GM12878 (cell line): ENCODE data around the gene TBC1D2B. TPM values are rescaled to one million over a fixed set of nuclear protein-coding genes. Genes with fewer than 3 reads are reported as not detected.

Source experiments
- ATAC-seq: fragments of 200-7000 bp; cut with Tn5 transposase; 3 replicates; pipeline ENCODE4 v1.9.1; 2020; ENCODE audit warnings: mild to moderate bottlenecking, moderate library complexity
- BruUV-seq: library from RNA; stranded (reverse); fragments of 400-500 nt; replicated peaks from 2 replicates; lab custom pipeline; 2021; lab: Mats Ljungman, UMichigan
- CTCF ChIA-PET: fragments of 300-600 bp; sonication (Branson Sonifier 250); formaldehyde crosslinking; extraction: SDS; loops from one replicate; lab custom pipeline; 2021; ENCODE audit warnings: inconsistent platforms; lab: Yijun Ruan, JAX
- POLR2A ChIA-PET: fragments of 350-600 bp; formaldehyde crosslinking; extraction: SDS; loops from one replicate; lab custom pipeline; 2021; ENCODE audit warnings: inconsistent platforms; lab: Charles Lee
- RAD21 ChIA-PET: fragments of 300-600 bp; sonication (Branson Sonifier 250); formaldehyde crosslinking; loops from one replicate; lab custom pipeline; 2023; ENCODE audit warnings: antibody characterized with exemption; ENCODE audit not compliant: unreplicated experiment; lab: Charles Lee
- SMC1A ChIA-PET: fragments of 300-600 bp; sonication (Branson Sonifier 250); formaldehyde crosslinking; loops from one replicate; lab custom pipeline; 2023; ENCODE audit not compliant: unreplicated experiment, uncharacterized antibody; lab: Charles Lee
- DNase-seq: peaks from one replicate; pipeline ENCODE4 v3.0.0-alpha.2; 2011; ENCODE audit warnings: low read depth, low spot score
- FAIRE-seq: peaks from 3 replicates; lab custom pipeline; 2011; peaks lifted over from hg19 to GRCh38; lab: Jason Lieb, UNC
- H2AFZ ChIP-seq: 2 replicates; pipeline ENCODE4 v1.6.0; 2011; ENCODE audit warnings: low read depth, low read length, control low read depth; ENCODE audit not compliant: control insufficient read depth
- H3K27ac ChIP-seq: 2 replicates; pipeline ENCODE4 v1.5.1; 2011; ENCODE audit warnings: control low read depth; ENCODE audit not compliant: control insufficient read depth, insufficient read depth
- H3K27me3 ChIP-seq, 2 experiments: replicated peaks in 1 of 2; 2 replicates each; pipeline versions ENCODE4 v1.6.0 to v1.6.1; 2011; ENCODE audit warnings: low read length in 1 of 2; ENCODE audit not compliant: control insufficient read depth in 2 of 2, insufficient read depth in 2 of 2
- H3K36me3 ChIP-seq, 2 experiments: 2 replicates each; pipeline ENCODE4 v1.5.1; 2011; ENCODE audit warnings: low read length in 1 of 2; ENCODE audit not compliant: control insufficient read depth in 2 of 2, insufficient read depth in 2 of 2
- H3K4me1 ChIP-seq: 2 replicates; pipeline ENCODE4 v1.6.1; 2011; ENCODE audit warnings: mild to moderate bottlenecking, low read length, moderate library complexity, mixed read lengths; ENCODE audit not compliant: control insufficient read depth, insufficient read depth
- H3K4me2 ChIP-seq: 2 replicates; pipeline ENCODE4 v1.6.0; 2011; ENCODE audit warnings: control low read depth; ENCODE audit not compliant: control insufficient read depth, insufficient read depth
- H3K4me3 ChIP-seq: fragments of 200-600 bp; sonication (generic); 2 replicates; pipeline ENCODE4 v1.5.1; 2016
- H3K79me2 ChIP-seq: 2 replicates; pipeline ENCODE4 v1.6.0; 2011; ENCODE audit warnings: low read length; ENCODE audit not compliant: control insufficient read depth, insufficient read depth
- H3K9ac ChIP-seq: 2 replicates; pipeline ENCODE4 v1.8.0; 2011; ENCODE audit warnings: low read length, control low read depth, mixed read lengths; ENCODE audit not compliant: control insufficient read depth, insufficient read depth
- H3K9me3 ChIP-seq: replicated peaks from 3 replicates; pipeline ENCODE4 v1.5.1; 2011; ENCODE audit warnings: mild to moderate bottlenecking, low read length; ENCODE audit not compliant: control insufficient read depth, insufficient read depth
- H4K20me1 ChIP-seq: 2 replicates; pipeline ENCODE4 v1.6.0; 2011; ENCODE audit not compliant: control insufficient read depth, insufficient read depth
- BHLHE40 ChIP-seq, 2 experiments: fragments of 450-650 bp in 1 of 2; IDR thresholded peaks; 2 replicates each; pipeline ENCODE4 v1.6.1; 2011 to 2017; ENCODE audit warnings: low read depth in 2 of 2, borderline replicate concordance in 1 of 2, improper control_type of control experiment in 1 of 2, low read length in 1 of 2, mild to moderate bottlenecking in 1 of 2
- CREM ChIP-seq: IDR thresholded peaks from 2 replicates; pipeline ENCODE4 v1.6.1; 2014; ENCODE audit warnings: antibody characterized with exemption, low read depth
- EP300 ChIP-seq, 2 experiments: fragments of 150-350 bp in 1 of 2; IDR thresholded peaks; 2 replicates each; pipeline ENCODE4 v1.6.1; 2011 to 2012; ENCODE audit warnings: low read depth in 2 of 2, low read length in 2 of 2, borderline replicate concordance in 1 of 2, improper control_type of control experiment in 1 of 2, inconsistent platforms in 1 of 2; ENCODE audit not compliant: control insufficient read depth in 1 of 2
- GATAD2B ChIP-seq: fragments of 450-650 bp; conservative IDR thresholded peaks from 2 replicates; pipeline ENCODE4 v1.6.1; 2017; ENCODE audit warnings: low read depth, mild to moderate bottlenecking, moderate library complexity
- IKZF1 ChIP-seq: fragments of 450-650 bp; conservative IDR thresholded peaks from 2 replicates; pipeline ENCODE4 v1.6.1; 2017; ENCODE audit warnings: antibody characterized with exemption, mild to moderate bottlenecking
- IRF3 ChIP-seq: fragments of 450-650 bp; IDR thresholded peaks from 2 replicates; pipeline ENCODE4 v1.6.1; 2014; ENCODE audit warnings: mild to moderate bottlenecking
- IRF4 ChIP-seq: IDR thresholded peaks from 2 replicates; pipeline ENCODE4 v1.6.1; 2011; ENCODE audit warnings: low read depth, low read length
- JUNB ChIP-seq: IDR thresholded peaks from 2 replicates; pipeline ENCODE4 v1.6.1; 2016; ENCODE audit warnings: antibody characterized with exemption, mild to moderate bottlenecking
- JUND ChIP-seq: IDR thresholded peaks from 2 replicates; pipeline ENCODE4 v1.6.1; 2012; ENCODE audit warnings: low read depth, mild to moderate bottlenecking, low read length, improper control_type of control experiment, moderate library complexity
- MEF2A ChIP-seq: IDR thresholded peaks from 2 replicates; pipeline ENCODE4 v1.6.1; 2011; ENCODE audit warnings: low read depth, mild to moderate bottlenecking, low read length, moderate library complexity; ENCODE audit not compliant: insufficient read depth
- MYB ChIP-seq: fragments of 150-350 bp; IDR thresholded peaks from 2 replicates; pipeline ENCODE4 v1.6.1; 2014; ENCODE audit warnings: mild to moderate bottlenecking, low read depth, low read length, borderline replicate concordance
- NR2C2 ChIP-seq: IDR thresholded peaks from 2 replicates; pipeline ENCODE4 v1.6.1; 2011; ENCODE audit warnings: borderline replicate concordance, low read depth; ENCODE audit not compliant: control insufficient read depth, insufficient read length
- PAX5 ChIP-seq: IDR thresholded peaks from 2 replicates; pipeline ENCODE4 v1.6.1; 2011; ENCODE audit warnings: low read depth, low read length, borderline replicate concordance
- PKNOX1 ChIP-seq: fragments of 450-650 bp; IDR thresholded peaks from 2 replicates; pipeline ENCODE4 v1.6.1; 2016; ENCODE audit warnings: mild to moderate bottlenecking
- RAD21 ChIP-seq: IDR thresholded peaks from 2 replicates; pipeline ENCODE4 v1.6.1; 2011; ENCODE audit warnings: mild to moderate bottlenecking, low read depth, low read length, moderate library complexity; ENCODE audit not compliant: insufficient read depth
- RAD51 ChIP-seq: fragments of 450-650 bp; IDR thresholded peaks from 2 replicates; pipeline ENCODE4 v1.6.1; 2016; ENCODE audit warnings: moderate library complexity, mild to moderate bottlenecking, inconsistent platforms
- RUNX3 ChIP-seq: IDR thresholded peaks from 2 replicates; pipeline ENCODE4 v1.6.1; 2012; ENCODE audit warnings: low read length, inconsistent platforms
- TCF3 ChIP-seq: IDR thresholded peaks from 2 replicates; pipeline ENCODE4 v1.6.1; 2012; ENCODE audit warnings: low read depth, mild to moderate bottlenecking, low read length, borderline replicate concordance; ENCODE audit not compliant: insufficient read depth
- YY1 ChIP-seq: IDR thresholded peaks from 2 replicates; pipeline ENCODE4 v1.6.1; 2011; ENCODE audit warnings: low read depth, mild to moderate bottlenecking, low read length
- ZBTB33 ChIP-seq: fragments of 450-650 bp; IDR thresholded peaks from 2 replicates; pipeline ENCODE4 v1.6.1; 2017; ENCODE audit warnings: mild to moderate bottlenecking
- WGBS: methylation state at CpG from one replicate; pipeline ENCODE4 v1.1.6; 2016; ENCODE audit warnings: low lambda C conversion rate; ENCODE audit not compliant: insufficient replicate concordance, insufficient coverage; ENCODE audit errors: missing lambda C conversion rate; 5-methylcytosine and 5-hydroxymethylcytosine counted together
- in situ Hi-C: fragments of 300-500 bp; cut with MboI; formaldehyde crosslinking; loops from 9 replicates; pipeline ENCODE4 v1.14.3; 2018; ENCODE audit warnings: mixed read lengths
- intact Hi-C: fragments of 100-400 bp; cut with micrococcal nuclease; formaldehyde crosslinking; loops from one replicate; pipeline ENCODE4 v1.14.2; 2022; ENCODE audit not compliant: unreplicated experiment
- polyA plus RNA-seq, 11 experiments: library from polyadenylated mRNA; depleted of rRNA in 4 of 11; unstranded in 6 of 11; stranded (reverse) in 5 of 11; fragments of >200 nt; fragmentation: Nextera tagmentation in 4 of 11; fragmentation: Illumina TruSeq in 1 of 11; extraction: Ambion mirVana in 4 of 11; extraction: Trizol in 1 of 11; gene quantifications; 1 replicate in 1 of 11; 2 replicates in 10 of 11; pipeline versions ENCODE4 v1.2.1 to v1.2.3, GENCODE V29; 2011 to 2016; ENCODE audit warnings: inconsistent platforms in 2 of 11, missing spikeins in 2 of 11, low read depth in 1 of 11
- total RNA-seq, 4 experiments: library from RNA; depleted of rRNA in 3 of 4; stranded (reverse); fragments of >200 nt in 3 of 4; fragmentation: Illumina TruSeq in 1 of 4; extraction: Trizol in 1 of 4; gene quantifications; 2 replicates each; pipeline versions ENCODE4 v1.2.1 to v1.2.3, GENCODE V29; 2013 to 2021

TBC1D2B gene
- total and polyA plus RNA-seq, 10 of the 15 experiments (the other 5 are each of a cell fraction or from before 2014, with no cell fraction given): 1.3 to 53.4 (median 19.4) TPM

GRCh38 chr15:77959432-77959879 lies 118.1 kb downstream of the TBC1D2B start:
- SMC1A ChIA-PET: interaction anchor here (0.8 to 7.1 kb wide), 14 partner anchors 35 to 281 kb away, joined by 3 to 99 read pairs (median 6); no protein-coding TSS in a partner anchor
- Histone ChIP-seq H3K9ac (no peak overlapping the region), H3K4me1 (peaks cover 6% of the 10 kb centered on the region), H3K9me3 (no peaks in the 10 kb centered on the region; the same call in 2 of the 3 replicates), H2AFZ (peak overlapping the region; percentile 58), H3K36me3 (no peaks in the 10 kb centered on the region), H3K27me3 (no peaks in the 10 kb centered on the region), H3K4me2 (peak overlapping the region; percentile 49), H3K79me2 (no peaks in the 10 kb centered on the region), H3K27ac (no peak overlapping the region), H4K20me1 (no peaks in the 10 kb centered on the region), H3K4me3 (peak overlapping the region; percentile 39; the same call in 1 of the 2 replicates)
- in situ Hi-C loops (loop anchor here (5.0 kb wide), 1 partner anchor 283 kb away; no protein-coding TSS in a partner anchor), intact Hi-C loops (loop anchor here (1.0 to 10.0 kb wide), 4 partner anchors 55 to 282 kb away; no protein-coding TSS in a partner anchor)
- RAD21 ChIA-PET: interaction anchor here (0.8 to 2.9 kb wide), 9 partner anchors 35 to 280 kb away, joined by 3 to 87 read pairs (median 4); no protein-coding TSS in a partner anchor
- WGBS: under 1% methylated on average over 17 of the region's 17 CpGs
- no TSS peak for BruUV-seq
- no peak for FAIRE-seq
- CTCF ChIA-PET: interaction anchor here (0.7 to 6.8 kb wide), 43 partner anchors 8 to 340 kb away, joined by 3 to 133 read pairs (median 5); partner anchors contain the start of genes CIB2 and SKIC8
- DNase-seq: peak; percentile 13
- POLR2A ChIA-PET: interaction anchor here (0.7 to 0.9 kb wide), 2 partner anchors 146 to 267 kb away, joined by 3 to 4 read pairs; no protein-coding TSS in a partner anchor
- peak; percentile 98 for ATAC-seq
- TF ChIP-seq RAD51 (no peak), TCF3 (0 out of 2 replicates have a peak, but pooled peaks have one; percentile 40), JUND (no peak), IRF3 (0 out of 2 replicates have a peak, but pooled peaks have one; percentile 27), MEF2A (0 out of 2 replicates have a peak, but pooled peaks have one; percentile 8), NR2C2 (no peak), CREM (no peak), PAX5 (0 out of 2 replicates have a peak, but pooled peaks have one; percentile 15), MYB (no peak), RAD21 (peak; percentile 93), YY1 (peak; percentile 46; the same call in 1 of the 2 replicates), BHLHE40 (IDR thresholded peaks at IDR 0.05; ENCODE audit: borderline replicate concordance in 1 of 2, low read depth in 2 of 2, low read length in 1 of 2) (peak in 1 of 2 experiments; percentile 47; a peak in 2 of 4 replicates), PKNOX1 (no peak), ZBTB33 (no peak), GATAD2B (0 out of 2 replicates have a peak, but pooled peaks have one; percentile 55), RUNX3 (peak; percentile 13; the same call in 1 of the 2 replicates), IKZF1 (0 out of 2 replicates have a peak, but pooled peaks have one; percentile 21), IRF4 (peak; percentile 52; the same call in 1 of the 2 replicates), EP300 (IDR thresholded peaks at IDR 0.05; ENCODE audit: borderline replicate concordance in 1 of 2, control insufficient read depth in 1 of 2, low read depth in 2 of 2, low read length in 2 of 2) (no peak), JUNB (no peak; the same call in 1 of the 2 replicates)
